Measurements from ENCODE around the gene WDR70.

The WDR70 gene

DNA sequence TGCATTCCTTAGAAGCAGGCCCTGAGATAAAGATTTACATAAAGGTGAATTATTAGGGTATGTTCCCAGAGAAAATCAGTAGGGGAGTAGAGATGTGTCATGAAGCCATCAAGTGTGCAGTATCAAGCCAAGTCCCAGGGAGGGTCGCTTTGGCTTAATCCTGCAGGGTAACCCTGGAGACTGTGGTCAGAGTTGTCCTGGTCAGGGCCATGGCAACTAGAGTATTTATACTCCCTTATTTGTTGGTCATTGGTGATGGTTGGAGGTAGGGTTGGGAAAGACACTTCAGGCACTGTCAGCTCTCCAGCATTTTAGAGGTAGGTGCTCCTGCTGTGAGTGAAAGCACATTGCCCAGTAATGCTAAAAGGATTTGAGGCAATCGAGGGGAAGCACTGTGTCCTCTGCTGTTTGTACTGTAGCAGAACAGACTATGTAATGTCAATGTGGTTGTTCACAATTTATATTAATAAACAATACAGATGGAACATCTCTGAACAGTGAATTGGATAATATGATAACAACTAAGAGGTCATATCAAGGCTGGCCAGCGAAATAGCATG lies 351.9 kb downstream of the WDR70 start:
- no peak for DNase-seq

DNA sequence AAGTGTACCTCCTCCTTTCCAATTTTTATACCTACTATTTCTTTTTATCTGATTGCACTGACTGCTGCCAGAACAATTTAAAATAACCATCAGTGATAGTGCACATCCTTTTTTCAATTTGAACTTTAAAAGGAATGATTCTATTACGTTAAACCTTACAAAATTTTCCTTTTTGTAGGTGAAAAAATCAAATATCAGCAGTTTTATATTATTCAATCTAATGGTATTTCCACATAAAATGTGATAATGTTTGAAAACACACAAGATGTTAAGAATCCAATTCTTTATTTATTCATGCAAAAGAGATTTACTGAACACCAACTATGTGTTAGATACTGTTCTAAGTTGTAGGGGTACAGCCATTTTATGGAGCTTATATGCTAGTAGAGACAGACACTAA lies 355.0 kb downstream of the WDR70 start:
- DNase-seq: no peak

- no peak for DNase-seq
Observed at GRCh38 chr5:37735649-37736347, 356.7 kb downstream of the WDR70 start.

GRCh38 chr5:37736397-37736796 lies 357.3 kb downstream of the WDR70 start:
- DNase-seq: no peak

DNA sequence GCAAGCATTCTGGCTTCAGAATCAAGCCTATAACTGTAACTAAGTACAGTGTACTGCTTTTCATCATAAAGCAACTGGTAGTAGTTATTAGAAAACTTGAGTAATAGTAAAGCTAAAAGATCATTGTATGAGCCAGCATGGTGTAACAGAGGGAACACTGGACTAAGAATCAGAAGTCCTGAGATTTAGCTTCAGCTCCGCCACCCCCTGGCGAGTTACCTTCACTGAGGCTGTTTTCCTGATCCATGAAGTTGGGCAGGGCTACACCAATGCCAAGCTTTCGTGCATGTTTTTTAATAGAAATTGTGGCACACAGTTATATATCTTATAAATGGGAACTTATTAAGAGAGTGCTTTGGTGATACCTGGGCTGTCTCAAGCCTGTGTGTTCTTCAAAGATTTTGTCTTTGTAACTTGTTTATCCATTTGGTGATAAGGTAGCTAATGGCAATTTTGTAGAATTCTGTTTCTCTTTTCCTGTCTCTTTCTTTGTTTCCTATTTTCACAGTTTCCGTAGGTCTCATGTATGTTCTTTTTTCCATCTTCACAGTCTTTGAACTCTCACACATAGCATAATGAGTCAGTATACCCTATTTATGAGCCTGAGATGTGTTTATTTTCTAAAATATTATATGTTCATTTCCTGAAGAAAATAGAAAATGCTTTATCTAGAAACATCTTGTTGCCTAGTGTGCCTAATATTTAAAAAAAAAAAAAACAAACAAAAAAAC lies 358.4 kb downstream of the WDR70 start:
- DNase-seq: no peak

- DNase-seq: no peak
Observed at GRCh38 chr5:37738057-37738691, 359.1 kb downstream of the WDR70 start.

GRCh38 chr5:37738865-37739488 lies 359.9 kb downstream of the WDR70 start:
- no peak for DNase-seq

DNA sequence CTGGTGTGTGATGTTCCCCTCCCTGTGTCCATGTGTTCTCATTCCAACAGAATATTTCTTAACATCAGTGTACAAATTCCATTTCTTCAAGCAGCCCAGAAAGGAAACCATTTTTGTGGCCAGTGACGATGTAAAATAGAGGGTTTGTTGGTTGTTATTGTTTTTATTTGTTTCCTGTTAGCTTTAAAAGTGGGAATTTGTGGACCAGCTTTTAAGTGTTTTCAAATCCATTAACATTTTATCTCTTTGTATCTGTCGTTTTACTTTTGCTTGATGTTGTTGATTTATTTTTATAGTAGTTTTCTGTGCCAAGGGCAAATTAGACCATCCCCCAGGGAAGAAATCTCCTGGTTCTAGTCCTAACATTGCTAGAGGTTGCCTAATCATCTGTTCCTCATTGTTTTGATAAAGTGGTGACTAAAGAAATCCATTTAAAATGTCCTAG lies 360.7 kb downstream of the WDR70 start:
- DNase-seq: no peak

DNA sequence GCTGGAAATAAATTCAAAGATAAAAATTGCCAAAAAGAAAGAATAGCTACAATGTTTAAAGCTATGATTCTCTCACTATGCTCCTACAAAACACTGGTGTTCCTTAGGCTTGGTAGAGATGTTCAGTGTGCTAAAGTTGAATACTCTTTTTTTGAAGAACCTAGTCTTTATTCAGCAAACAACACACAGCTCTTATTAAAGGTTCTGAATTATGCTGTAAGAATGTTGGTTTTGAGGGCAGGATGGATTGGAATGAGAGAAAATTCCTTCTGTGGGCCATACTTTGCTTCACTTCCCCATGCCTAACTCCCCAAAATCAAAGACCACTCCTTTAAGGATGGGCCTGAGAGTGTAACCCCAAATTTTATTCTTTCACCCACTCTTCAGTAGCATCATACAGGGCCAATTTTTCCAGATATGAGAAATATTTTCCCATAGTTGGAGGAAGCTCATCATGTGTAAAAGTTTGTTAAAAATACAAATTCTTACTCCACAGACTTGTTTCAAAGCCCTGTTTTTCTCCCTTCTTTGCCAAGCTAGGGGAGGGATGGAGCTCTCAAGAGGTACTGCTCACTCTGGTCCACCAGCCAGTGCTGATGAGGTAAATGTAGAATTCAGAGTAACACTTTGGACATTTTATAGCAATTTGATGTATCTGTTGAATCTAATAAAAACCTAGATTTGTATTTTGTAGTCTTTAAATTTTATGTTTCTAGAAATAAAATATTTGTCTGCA lies 361.4 kb downstream of the WDR70 start:
- no peak for DNase-seq

- no peak for DNase-seq
Observed at GRCh38 chr5:37742111-37742510, 363.0 kb downstream of the WDR70 start.

DNA sequence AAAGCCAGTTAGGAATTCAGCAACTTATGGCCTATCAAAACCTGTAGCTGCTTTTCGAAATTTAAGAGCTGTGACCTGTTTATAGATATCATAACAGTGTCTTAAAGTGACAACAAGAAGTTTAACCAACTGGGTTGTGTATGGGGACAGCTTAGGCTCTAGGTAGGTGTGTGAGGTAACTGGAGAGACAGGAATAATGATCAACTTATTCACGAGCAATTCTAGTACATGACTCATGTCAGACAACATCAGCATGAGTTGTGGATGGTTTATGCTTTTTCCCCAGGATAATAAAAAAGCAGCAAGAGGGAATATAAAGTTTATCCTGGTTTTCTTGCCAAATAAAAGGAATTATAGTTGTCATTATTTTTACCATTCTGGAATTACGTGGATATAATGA lies 372.1 kb downstream of the WDR70 start:
- DNase-seq: no peak

DNA sequence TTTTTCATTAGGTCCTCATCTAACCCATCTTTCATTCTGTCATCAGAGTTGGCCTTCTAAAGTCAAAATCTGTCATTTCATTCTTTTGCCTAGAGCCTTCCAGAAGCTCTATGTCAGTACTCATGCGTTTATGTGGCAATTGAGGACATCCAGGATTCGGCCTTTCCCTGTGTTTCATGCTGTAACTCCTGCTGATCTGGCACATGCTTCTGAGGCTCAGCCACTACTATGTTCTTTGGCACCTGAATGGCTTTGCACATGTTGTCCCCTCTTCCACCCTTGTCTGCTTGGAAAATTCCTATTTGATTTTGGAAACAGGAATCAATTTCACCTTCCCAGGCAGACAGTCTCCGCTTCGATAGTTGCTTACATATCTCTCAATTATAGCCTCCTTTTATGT lies 375.9 kb downstream of the WDR70 start:
- DNase-seq: no peak

GRCh38 chr5:37755581-37755980 lies 376.5 kb downstream of the WDR70 start:
- DNase-seq: no peak

DNA sequence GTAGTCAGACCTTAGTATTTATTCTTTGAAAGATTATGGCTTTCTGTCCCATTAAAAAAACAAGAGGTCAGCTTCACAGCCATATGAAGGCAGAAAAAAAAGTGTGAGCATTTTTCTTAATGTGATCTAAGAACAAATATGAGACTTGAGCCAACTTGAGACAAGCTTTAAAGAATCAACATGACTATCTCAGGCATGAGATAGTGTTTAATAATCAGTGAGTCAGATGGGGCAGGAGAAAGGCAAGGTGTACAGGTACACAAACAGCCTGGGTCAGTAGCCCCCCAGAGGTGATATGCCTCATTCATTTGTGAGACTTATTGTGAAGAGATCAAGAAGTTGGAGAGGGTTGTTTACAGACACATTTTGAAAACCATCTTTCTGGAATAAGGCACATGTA lies 377.1 kb downstream of the WDR70 start:
- no peak for DNase-seq

- DNase-seq: no peak
Observed at GRCh38 chr5:37757980-37758582, 379.0 kb downstream of the WDR70 start.

DNA sequence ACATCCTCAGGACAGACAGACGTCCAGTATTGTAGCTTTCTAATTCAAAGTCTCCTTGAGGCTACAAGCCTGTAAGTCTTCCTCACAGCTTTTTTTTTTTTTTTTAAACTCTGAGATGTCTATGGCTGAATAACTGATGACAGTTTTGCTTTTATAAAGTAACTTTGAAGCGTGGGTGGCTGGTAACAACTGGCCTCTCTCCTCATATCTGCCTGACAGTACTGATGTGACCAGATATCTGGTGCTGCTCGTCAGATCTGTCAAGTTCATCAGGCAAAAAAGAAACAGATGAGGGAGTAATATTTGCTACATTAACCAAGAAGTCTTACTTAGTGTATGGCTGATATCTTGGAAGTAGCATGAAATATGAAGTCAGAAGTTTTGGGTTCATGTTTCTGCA lies 388.1 kb downstream of the WDR70 start:
- DNase-seq: no peak

GRCh38 chr5:37767961-37768360 lies 388.8 kb downstream of the WDR70 start:
- DNase-seq: no peak

DNA sequence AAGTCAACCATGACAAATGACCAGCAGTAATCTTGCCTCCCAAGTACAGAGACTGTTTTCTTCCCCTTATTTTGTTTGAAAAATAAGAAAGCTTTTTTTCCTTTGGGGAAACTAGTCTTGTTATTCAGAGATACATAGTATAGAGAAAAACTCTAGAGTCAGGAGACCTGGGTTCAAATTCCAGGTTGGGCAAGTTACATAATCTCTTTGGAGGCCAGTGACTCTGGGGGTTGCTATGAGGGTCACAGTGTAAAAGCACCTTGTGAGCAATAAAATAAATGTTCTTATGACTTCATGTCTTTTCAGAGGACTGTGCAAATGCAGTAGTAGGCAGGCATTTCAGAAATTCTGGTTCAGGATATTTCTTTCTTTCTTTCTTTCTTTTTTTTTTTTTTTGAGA lies 389.3 kb downstream of the WDR70 start:
- DNase-seq: no peak

- DNase-seq: no peak
Observed at GRCh38 chr5:37769108-37769507, 390.0 kb downstream of the WDR70 start.

GRCh38 chr5:37769840-37770239 lies 390.7 kb downstream of the WDR70 start:
- no peak for DNase-seq

GRCh38 chr5:37770786-37771185 lies 391.7 kb downstream of the WDR70 start:
- DNase-seq: no peak

DNA sequence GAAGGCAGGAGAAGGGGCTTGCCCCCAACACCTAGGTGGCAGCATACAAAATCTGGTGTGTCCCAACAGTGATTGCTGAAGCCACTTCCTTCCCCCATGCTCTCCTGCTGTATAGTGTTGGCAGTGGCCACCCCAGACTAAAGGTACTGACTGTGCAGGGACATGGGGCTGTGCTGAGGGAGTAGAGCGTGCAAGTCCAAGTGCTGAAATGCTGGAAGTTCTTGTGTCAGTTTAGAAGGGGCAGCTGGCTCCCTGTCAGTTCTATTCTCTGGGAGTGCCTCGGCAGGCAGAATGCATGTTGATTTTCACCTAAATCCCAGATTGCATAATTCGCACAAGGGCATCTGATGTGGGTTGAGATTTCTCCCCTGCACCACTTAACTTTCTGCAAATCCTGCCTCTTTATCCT lies 392.1 kb downstream of the WDR70 start:
- no peak for DNase-seq
